ENCODE measurements around the gene TFIP11.

The TFIP11 gene

GRCh38 chr22:26461188-26461810 lies 51.0 kb downstream of the TFIP11 start:
- TF ChIP-seq, protein P1, sequence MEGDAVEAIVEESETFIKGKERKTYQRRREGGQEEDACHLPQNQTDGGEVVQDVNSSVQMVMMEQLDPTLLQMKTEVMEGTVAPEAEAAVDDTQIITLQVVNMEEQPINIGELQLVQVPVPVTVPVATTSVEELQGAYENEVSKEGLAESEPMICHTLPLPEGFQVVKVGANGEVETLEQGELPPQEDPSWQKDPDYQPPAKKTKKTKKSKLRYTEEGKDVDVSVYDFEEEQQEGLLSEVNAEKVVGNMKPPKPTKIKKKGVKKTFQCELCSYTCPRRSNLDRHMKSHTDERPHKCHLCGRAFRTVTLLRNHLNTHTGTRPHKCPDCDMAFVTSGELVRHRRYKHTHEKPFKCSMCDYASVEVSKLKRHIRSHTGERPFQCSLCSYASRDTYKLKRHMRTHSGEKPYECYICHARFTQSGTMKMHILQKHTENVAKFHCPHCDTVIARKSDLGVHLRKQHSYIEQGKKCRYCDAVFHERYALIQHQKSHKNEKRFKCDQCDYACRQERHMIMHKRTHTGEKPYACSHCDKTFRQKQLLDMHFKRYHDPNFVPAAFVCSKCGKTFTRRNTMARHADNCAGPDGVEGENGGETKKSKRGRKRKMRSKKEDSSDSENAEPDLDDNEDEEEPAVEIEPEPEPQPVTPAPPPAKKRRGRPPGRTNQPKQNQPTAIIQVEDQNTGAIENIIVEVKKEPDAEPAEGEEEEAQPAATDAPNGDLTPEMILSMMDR (IDR thresholded peaks at IDR 0.05) = peak; percentile 75

- TF ChIP-seq, protein P1 (IDR thresholded peaks at IDR 0.05) = no peak
Measured at GRCh38 chr22:26460202-26460601, 52.1 kb downstream of the TFIP11 start.

- TF ChIP-seq, protein P1 (IDR thresholded peaks at IDR 0.05) = no peak
Measured at GRCh38 chr22:26457661-26458272, 54.5 kb downstream of the TFIP11 start.

- TF ChIP-seq, protein P1 (IDR thresholded peaks at IDR 0.05) = no peak
Measured at GRCh38 chr22:26453812-26454500, 58.3 kb downstream of the TFIP11 start.

DNA sequence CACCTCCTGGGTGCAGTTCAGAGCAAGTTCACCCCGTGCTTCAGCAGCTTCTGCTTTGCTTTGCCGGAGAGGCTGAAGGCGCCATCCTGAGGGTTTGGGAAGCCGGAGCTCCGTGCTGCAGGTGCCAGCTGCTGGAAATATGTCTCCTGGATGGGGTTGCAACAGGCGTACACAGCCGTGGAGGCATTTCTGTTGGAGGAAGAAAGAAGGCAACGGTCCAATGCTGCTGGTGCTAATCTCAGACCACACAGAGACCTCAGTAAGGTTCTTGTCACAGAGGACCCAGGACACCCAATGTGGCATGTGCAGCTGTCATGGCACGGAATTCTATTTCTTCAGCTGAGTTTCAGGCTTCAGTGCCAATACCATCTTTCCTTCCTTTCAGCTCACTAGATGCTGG lies 59.1 kb downstream of the TFIP11 start:
- TF ChIP-seq, protein P1 (IDR thresholded peaks at IDR 0.05) = no peak

DNA sequence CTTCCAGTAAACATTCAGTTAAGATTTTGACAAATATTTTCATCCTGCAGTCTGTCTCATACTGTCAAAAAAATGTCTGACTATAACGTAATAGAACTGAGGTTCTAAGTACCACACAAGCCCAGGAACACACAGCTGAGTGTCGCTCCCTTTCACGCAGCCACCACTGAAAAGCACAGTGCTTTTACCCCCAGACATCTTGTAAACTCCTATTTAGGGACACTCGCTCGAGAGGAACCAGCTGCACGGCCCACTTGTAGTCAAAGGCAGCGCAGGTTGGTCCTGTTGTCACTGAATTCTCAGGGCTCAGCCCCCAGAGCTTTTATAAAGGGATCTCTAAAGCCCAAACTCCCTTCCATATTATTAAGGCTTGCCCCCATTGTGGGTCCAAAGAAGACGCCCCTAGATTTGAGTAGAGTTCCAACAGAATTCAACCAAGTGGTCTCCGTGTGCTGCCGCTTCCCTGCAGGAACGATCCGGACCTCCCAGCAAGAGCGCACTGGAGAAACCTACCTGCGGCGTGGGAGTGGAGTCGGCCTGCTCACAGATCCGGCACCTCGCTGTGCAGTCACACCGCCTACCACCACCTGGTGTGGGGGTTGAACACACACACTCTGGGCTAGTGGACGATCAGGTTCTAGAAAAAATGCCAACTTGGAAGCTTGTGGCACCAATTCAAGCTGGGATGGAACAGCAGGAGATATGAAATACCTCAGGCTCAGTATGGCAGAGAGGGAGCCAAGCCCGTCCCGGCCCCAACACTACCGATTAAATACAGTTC lies 59.8 kb downstream of the TFIP11 start:
- TF ChIP-seq, protein P1 (IDR thresholded peaks at IDR 0.05) = no peak

DNA sequence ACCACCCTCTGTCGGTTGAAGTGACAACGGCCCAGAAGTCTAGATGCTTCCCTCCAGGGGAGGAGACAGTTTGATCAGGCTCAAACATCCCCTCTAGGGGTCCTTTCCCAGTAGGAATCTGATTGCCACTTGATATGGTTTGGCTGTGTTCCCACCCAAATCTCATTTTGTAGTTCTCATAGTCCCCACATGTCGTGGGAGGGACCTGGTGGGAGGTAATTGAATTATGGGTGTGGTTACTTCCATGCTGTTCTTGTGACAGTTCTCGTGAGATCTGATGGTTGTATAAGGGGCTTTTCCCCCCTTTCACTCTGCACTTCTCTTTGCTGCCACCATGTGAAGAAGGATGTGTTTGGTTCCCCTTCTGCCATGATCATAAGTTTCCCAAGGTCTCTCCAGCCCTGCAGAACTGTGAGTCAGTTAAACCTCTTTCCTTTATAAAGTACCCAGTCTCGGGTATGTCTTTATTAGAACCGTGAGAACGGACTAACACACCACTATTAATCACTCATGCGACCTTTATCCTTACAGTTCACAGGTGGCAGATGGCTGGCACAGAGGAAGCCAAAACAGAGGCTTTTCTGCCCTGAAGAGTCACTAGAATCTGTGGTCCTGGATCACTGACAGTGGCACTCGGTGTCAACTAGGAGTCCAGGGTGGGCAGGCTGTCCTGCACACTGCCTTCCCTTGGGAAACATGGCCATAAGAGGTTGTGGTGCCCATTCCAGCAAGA lies 61.7 kb downstream of the TFIP11 start:
- TF ChIP-seq, protein P1 (IDR thresholded peaks at IDR 0.05) = no peak

Data from LNCAP (cell line).